Measurements from ENCODE around the gene SACM1L.

DNA sequence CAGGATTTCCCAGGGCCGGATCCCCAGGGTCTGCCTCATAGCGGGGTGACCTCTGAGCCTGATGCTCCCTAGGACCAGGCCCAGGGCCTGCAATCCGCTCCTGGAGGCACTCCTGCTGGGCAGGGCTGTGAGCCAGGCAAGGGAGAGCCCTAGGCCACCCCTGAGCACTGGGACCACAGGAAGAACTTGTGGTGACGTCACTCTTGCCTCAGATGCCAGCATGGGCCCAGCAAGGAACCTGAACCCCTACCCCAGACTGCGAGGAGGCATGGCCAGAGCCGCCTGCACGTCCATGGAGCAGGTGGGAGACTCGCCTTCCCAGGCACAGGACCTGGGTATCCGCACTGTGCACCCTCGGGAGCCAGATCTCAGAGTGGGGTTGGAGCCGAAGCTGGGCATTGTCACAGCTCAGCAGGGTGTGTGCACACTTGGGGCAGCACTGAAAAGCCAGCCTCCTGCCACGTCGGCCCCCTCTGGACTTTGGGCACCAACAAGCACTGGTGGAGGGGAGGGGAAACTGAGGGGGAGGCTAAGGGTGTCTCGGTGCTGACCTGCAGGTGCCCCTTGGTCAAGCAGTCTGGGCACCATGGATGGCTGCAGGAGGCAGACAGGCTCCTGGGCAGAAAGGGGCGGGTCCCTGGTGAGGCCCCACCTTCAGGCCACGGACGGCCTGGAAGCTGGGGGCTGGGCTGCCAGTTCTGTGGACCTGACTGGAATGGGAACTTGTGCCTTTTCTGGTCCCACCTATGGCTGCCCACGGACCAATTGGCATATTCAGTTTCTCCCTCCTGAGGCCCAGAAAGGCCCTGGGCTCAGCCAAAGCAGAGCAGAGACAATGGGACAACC lies 57.8 kb downstream of the SACM1L start:
- no peak for TF ChIP-seq POLR2AphosphoS5 (IDR thresholded peaks at IDR 0.05)
- TF ChIP-seq CTCF (IDR thresholded peaks at IDR 0.05): no peak
- no peak for TF ChIP-seq EP300 (IDR thresholded peaks at IDR 0.05)
